Epithelial cell of proximal tubule (primary cell): ENCODE data around the gene ARRB2. TPM values are rescaled to one million over a fixed set of nuclear protein-coding genes. Genes with fewer than 3 reads are reported as not detected.

Experiments used
- DNase-seq: peaks from one replicate; pipeline ENCODE4 v3.0.0-alpha.2; 2011; ENCODE audit warnings: low read depth
- H3K4me3 ChIP-seq: 2 replicates; pipeline ENCODE4 v1.5.1; 2011; ENCODE audit warnings: low read depth, mild to moderate bottlenecking, low read length
- total RNA-seq: library from RNA; depleted of rRNA; stranded (reverse); fragments of >200 nt; gene quantifications from 2 replicates; pipeline ENCODE4 v1.2.3, GENCODE V29; 2015
- TF ChIP-seq, protein P1 (sequence below): conservative IDR thresholded peaks from 2 replicates; pipeline ENCODE4 v1.5.1; 2012; ENCODE audit warnings: low read depth, mild to moderate bottlenecking, low read length

The ARRB2 gene
- total RNA-seq, 1 donor from 2014 or later = 19.9 TPM

DNA sequence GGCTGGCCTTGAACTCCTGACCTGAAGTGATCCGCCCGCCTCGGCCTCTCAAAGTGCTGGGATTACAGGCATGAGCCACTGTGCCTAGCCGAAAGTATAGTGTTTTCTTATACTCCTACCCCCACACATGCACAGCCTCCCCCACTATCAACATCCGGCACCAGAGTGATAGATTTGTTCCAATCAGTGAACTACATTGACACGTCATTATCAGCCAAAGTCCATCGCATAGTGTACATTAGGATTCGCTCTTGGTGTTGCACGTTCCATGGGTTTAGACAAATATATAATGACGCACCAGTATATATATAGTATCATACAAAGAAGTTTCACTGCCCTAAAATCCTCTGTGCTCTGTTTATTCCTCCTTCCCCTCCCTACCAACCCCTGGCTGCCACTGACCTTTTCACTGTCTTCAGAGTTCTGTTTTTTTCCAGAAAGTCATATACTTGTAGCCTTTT lies 49.4 kb downstream of the ARRB2 start:
- DNase-seq = no peak
- TF ChIP-seq, protein P1, sequence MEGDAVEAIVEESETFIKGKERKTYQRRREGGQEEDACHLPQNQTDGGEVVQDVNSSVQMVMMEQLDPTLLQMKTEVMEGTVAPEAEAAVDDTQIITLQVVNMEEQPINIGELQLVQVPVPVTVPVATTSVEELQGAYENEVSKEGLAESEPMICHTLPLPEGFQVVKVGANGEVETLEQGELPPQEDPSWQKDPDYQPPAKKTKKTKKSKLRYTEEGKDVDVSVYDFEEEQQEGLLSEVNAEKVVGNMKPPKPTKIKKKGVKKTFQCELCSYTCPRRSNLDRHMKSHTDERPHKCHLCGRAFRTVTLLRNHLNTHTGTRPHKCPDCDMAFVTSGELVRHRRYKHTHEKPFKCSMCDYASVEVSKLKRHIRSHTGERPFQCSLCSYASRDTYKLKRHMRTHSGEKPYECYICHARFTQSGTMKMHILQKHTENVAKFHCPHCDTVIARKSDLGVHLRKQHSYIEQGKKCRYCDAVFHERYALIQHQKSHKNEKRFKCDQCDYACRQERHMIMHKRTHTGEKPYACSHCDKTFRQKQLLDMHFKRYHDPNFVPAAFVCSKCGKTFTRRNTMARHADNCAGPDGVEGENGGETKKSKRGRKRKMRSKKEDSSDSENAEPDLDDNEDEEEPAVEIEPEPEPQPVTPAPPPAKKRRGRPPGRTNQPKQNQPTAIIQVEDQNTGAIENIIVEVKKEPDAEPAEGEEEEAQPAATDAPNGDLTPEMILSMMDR = no peak
- H3K4me3 ChIP-seq = no peak overlapping the region

DNA sequence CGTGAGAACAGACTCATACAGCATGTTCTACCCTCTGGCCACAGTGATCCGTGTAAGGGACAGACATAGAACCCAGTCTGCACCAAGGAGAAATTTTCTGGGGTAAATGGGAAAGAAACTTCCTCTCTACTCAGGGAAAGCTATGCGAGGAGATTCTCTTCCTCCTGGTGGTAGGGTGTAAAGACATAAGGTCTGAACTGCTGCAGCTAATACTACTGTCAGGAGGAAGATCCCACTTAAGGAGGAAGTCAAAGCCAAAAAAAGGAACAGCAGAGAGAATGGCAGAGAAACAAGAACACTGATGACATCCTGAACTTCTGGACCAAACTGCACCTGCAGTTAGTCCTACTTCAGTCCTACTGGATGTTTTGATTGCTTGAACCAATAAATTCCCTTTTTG lies 54.2 kb downstream of the ARRB2 start:
- no peak overlapping the region for H3K4me3 ChIP-seq
- TF ChIP-seq, protein P1 = no peak
- DNase-seq = no peak

DNA sequence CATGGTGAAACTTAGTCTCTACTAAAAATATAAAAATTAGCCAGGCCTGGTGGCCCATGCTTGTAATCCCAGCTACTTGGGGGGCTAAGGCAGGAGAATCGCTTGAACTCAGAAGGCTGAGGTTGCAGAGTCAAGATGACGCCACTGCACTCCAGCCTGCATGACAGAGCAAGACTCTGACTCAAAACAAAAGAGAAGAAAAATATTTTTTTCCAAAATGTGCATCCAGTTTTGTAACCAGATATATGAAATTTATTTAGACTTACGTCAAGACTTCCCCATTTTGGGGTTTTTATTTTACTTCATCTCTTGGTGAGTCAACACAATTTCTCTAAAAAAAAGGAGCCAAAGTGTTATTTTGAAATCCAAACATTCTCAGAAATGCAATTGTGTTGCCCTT lies 55.8 kb downstream of the ARRB2 start:
- no peak for DNase-seq
- no peak overlapping the region for H3K4me3 ChIP-seq
- TF ChIP-seq, protein P1 = no peak

DNA sequence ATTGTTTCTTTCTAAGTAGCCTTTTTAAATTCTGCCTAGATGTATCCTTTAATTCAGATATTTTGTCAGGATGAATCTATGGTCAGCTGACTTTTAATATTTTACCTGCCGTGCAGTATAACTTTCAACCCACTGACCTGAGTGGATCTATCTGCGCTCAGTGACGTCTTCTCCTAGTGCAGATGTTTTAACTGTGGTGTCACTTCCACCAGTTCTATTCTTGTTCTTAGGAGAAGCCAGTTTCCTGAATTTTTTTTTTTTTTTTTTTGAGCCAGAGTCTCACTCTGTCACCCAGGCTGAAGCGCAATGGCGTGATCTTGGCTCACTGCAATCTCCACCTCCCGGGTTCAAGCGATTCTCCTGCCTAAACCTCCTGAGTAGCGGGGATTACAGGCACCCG lies 56.3 kb downstream of the ARRB2 start:
- no peak for DNase-seq
- H3K4me3 ChIP-seq = no peak overlapping the region
- TF ChIP-seq, protein P1 = no peak

DNA sequence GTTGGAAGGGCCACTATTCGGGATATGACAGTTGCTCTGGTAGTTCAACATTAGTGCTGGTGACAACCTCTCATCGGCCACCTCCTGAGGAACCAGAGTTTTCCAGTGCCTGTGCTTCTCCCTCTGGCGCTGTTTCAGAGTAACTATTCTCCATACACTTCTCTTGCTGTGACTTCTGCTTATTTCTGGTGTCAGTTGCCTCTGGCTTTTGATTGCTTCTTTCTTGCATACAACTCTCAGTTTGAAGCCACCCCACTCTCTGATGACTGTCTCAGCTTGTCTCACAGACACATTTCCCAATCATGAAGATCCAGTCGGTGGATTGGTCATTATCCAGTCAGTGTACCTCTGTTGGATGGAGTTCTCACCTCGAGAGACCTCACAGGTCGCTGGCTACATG lies 57.9 kb downstream of the ARRB2 start:
- no peak for DNase-seq
- TF ChIP-seq, protein P1 = no peak
- H3K4me3 ChIP-seq = no peak overlapping the region

DNA sequence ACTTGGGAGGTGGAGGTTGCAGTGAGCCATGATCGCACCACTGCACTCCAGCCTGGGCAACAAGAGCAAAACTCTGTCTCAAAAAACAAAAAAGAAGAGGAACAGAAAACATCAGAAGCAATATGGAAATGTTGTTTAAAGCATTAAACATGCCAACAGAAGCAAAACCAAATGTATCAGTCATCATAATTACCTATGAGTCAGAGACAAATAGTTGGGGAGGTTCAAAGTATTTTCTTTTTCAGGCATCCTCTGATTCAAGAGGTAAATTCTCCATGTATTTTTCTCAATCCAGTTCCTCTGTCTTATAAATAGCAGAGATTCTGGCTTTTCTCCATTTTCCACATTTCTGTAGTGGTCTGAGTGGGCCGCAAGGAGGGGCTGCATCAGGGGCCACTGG lies 59.2 kb downstream of the ARRB2 start:
- TF ChIP-seq, protein P1 = no peak
- H3K4me3 ChIP-seq = no peak overlapping the region
- no peak for DNase-seq

Other genes with a start within 250 kb of the ARRB2 start
- 110 and 162 TPM in 2 replicates for gene SPNS2, start 211.8 kb upstream of the ARRB2 start, total RNA-seq
- 70.9 and 140 TPM in 2 replicates for gene MYBBP1A, start 155.2 kb upstream of the ARRB2 start, total RNA-seq
- 0.80 and 0.86 TPM in 2 replicates for gene GGT6, start 150.1 kb upstream of the ARRB2 start, total RNA-seq
- gene SMTNL2, start 126.1 kb upstream of the ARRB2 start, total RNA-seq = 0.07 and 1.3 TPM in 2 replicates
- gene ALOX15, start 69.0 kb upstream of the ARRB2 start, total RNA-seq = 0.14 TPM in 1 of 2 replicates, not detected in the other
- 25.8 and 55.9 TPM in 2 replicates for gene PELP1, start 6.5 kb upstream of the ARRB2 start, total RNA-seq
- 26.6 and 27.2 TPM in 2 replicates for gene MED11, start 20.8 kb downstream of the ARRB2 start, total RNA-seq
- 0.36 and 1.5 TPM in 2 replicates for gene ZMYND15, start 29.2 kb downstream of the ARRB2 start, total RNA-seq
- gene CXCL16, start 29.3 kb downstream of the ARRB2 start, total RNA-seq = 19.0 and 32.3 TPM in 2 replicates
- gene TM4SF5, start 61.3 kb downstream of the ARRB2 start, total RNA-seq = not detected in 2 replicates
- gene VMO1, start 75.7 kb downstream of the ARRB2 start, total RNA-seq = not detected in 2 replicates
- not detected in 2 replicates for gene GLTPD2, start 78.3 kb downstream of the ARRB2 start, total RNA-seq
- gene PSMB6, start 85.5 kb downstream of the ARRB2 start, total RNA-seq = 264 and 337 TPM in 2 replicates
- 15.7 and 19.5 TPM in 2 replicates for gene PLD2, start 96.5 kb downstream of the ARRB2 start, total RNA-seq
- 20.5 and 39.9 TPM in 2 replicates for gene MINK1, start 122.7 kb downstream of the ARRB2 start, total RNA-seq
- 1.3 and 1.4 TPM in 2 replicates for gene C17orf107, start 188.9 kb downstream of the ARRB2 start, total RNA-seq
- 1.0 TPM in 1 of 2 replicates, not detected in the other for gene CHRNE, start 192.5 kb downstream of the ARRB2 start, total RNA-seq
- gene GP1BA, start 221.6 kb downstream of the ARRB2 start, total RNA-seq = not detected in 2 replicates
- gene SLC25A11, start 229.4 kb downstream of the ARRB2 start, total RNA-seq = 45.5 and 72.9 TPM in 2 replicates
- gene RNF167, start 229.6 kb downstream of the ARRB2 start, total RNA-seq = 49.0 and 55.1 TPM in 2 replicates
- gene PFN1, start 237.9 kb downstream of the ARRB2 start, total RNA-seq = 1,802 and 2,074 TPM in 2 replicates
- 0.43 and 2.0 TPM in 2 replicates for gene ENO3, start 240.5 kb downstream of the ARRB2 start, total RNA-seq